SU-DHL-6 (cell line): ENCODE results near the gene AXL.
"Not testable (repeated sequence)": the region's sequence is repeated elsewhere in the genome, so short reads cannot be mapped to it uniquely, and the experiment has no call there.

ENCODE experiments used
- H2AFZ ChIP-seq: fragments of 200-600 bp; sonication (generic); 2 replicates; pipeline ENCODE4 v1.6.1; 2014; ENCODE audit warnings: low read depth, mild to moderate bottlenecking, moderate library complexity, mixed read lengths, antibody characterized with exemption, low read length; ENCODE audit not compliant: severe bottlenecking
- H3F3A ChIP-seq: fragments of 200-600 bp; shearing (Covaris generic); 2 replicates; pipeline ENCODE4 v1.6.0; 2016; ENCODE audit warnings: antibody characterized with exemption, mild to moderate bottlenecking; ENCODE audit not compliant: insufficient read depth
- H3K27ac ChIP-seq: fragments of 200-600 bp; sonication (generic); 2 replicates; pipeline ENCODE4 v1.5.1; 2016; ENCODE audit warnings: low read depth, mild to moderate bottlenecking, low read length, moderate library complexity, mixed read lengths
- H3K27me3 ChIP-seq: fragments of 200-600 bp; sonication (generic), shearing (Covaris generic); 2 replicates; pipeline ENCODE4 v1.6.0; 2014; ENCODE audit warnings: mild to moderate bottlenecking, low read length
- H3K36me3 ChIP-seq: fragments of 200-600 bp; sonication (generic); 2 replicates; pipeline ENCODE4 v1.6.1; 2014; ENCODE audit warnings: mild to moderate bottlenecking, low read length, mixed read lengths
- H3K4me2 ChIP-seq: fragments of 300-600, 200-600 bp; shearing (Covaris generic), sonication (generic); 2 replicates; pipeline ENCODE4 v1.6.0; 2014; ENCODE audit warnings: low read length, low read depth, mild to moderate bottlenecking; ENCODE audit not compliant: poor library complexity, severe bottlenecking
- H3K4me3 ChIP-seq: fragments of 200-600 bp; sonication (generic); 2 replicates; pipeline ENCODE4 v1.5.1; 2014; ENCODE audit warnings: antibody characterized with exemption, low read length, mild to moderate bottlenecking, mixed read lengths; ENCODE audit not compliant: insufficient read depth, poor library complexity, severe bottlenecking
- H3K79me2 ChIP-seq: fragments of 200-600 bp; sonication (generic); 2 replicates; pipeline ENCODE4 v1.6.1; 2014; ENCODE audit warnings: mild to moderate bottlenecking, low read length, moderate library complexity; ENCODE audit not compliant: insufficient read depth
- H3K9ac ChIP-seq: fragments of 200-600 bp; sonication (generic); 2 replicates; pipeline ENCODE4 v1.7.0; 2014; ENCODE audit warnings: mild to moderate bottlenecking, low read length
- H3K9me2 ChIP-seq: fragments of 200-600 bp; sonication (generic); replicated peaks from 2 replicates; pipeline ENCODE4 v1.6.1; 2014; ENCODE audit warnings: low read length; ENCODE audit not compliant: insufficient read depth
- H3K9me3 ChIP-seq: fragments of 200-600 bp; sonication (generic); 2 replicates; pipeline ENCODE4 v1.6.1; 2014; ENCODE audit warnings: low read length, mixed read lengths; ENCODE audit not compliant: insufficient read depth
- H4K20me1 ChIP-seq: fragments of 200-600 bp; sonication (generic); 2 replicates; pipeline ENCODE4 v1.6.1; 2014; ENCODE audit warnings: low read depth, mild to moderate bottlenecking, antibody characterized with exemption, low read length, moderate library complexity, mixed read lengths
- CTCF ChIP-seq: fragments of 200-600 bp; sonication (generic); IDR thresholded peaks from one replicate; pipeline ENCODE4 v1.5.1; 2017; ENCODE audit warnings: antibody characterized with exemption, mild to moderate bottlenecking, low read length, moderate library complexity; ENCODE audit not compliant: insufficient read depth, poor library complexity, severe bottlenecking
- EZH2phosphoT487 ChIP-seq: fragments of 200-600 bp; sonication (generic), shearing (Covaris generic); conservative IDR thresholded peaks from 2 replicates; pipeline ENCODE4 v1.6.1; 2018; ENCODE audit warnings: mild to moderate bottlenecking, antibody characterized with exemption, low read length, moderate library complexity, mixed read lengths

AXL gene

GRCh38 chr19:41175801-41176777, 42.9 kb upstream of the AXL start:
- no peaks in the 10 kb centered on the region for H3K36me3 ChIP-seq
- no peak overlapping the region for H2AFZ ChIP-seq
- no peaks in the 10 kb centered on the region for H3F3A ChIP-seq
- H3K27me3 ChIP-seq: no peaks in the 10 kb centered on the region
- H3K27ac ChIP-seq: no peak overlapping the region
- no peaks in the 10 kb centered on the region for H3K9me3 ChIP-seq
- H3K9ac ChIP-seq: no peak overlapping the region
- no peaks in the 10 kb centered on the region for H4K20me1 ChIP-seq
- no peaks in the 10 kb centered on the region for H3K79me2 ChIP-seq
- TF ChIP-seq CTCF (no peak), EZH2phosphoT487 (no peak)
- H3K4me2 ChIP-seq: no peak overlapping the region
- no peaks in the 10 kb centered on the region for H3K9me2 ChIP-seq
- H3K4me3 ChIP-seq: no peak overlapping the region

- H3K27ac ChIP-seq, H3K27me3 ChIP-seq: not testable (repeated sequence)
Measured at GRCh38 chr19:41180173-41180572, 38.9 kb upstream of the AXL start.

GRCh38 chr19:41186971-41187883, 31.8 kb upstream of the AXL start:
- Histone ChIP-seq H3K27ac (no peak overlapping the region), H3K4me3 (no peak overlapping the region), H3K27me3 (no peaks in the 10 kb centered on the region), H3K4me2 (no peak overlapping the region), H3K9me2 (no peaks in the 10 kb centered on the region), H3K36me3 (no peaks in the 10 kb centered on the region), H4K20me1 (no peaks in the 10 kb centered on the region), H2AFZ (no peak overlapping the region), H3K79me2 (no peaks in the 10 kb centered on the region), H3K9ac (no peak overlapping the region), H3K9me3 (no peaks in the 10 kb centered on the region), H3F3A (no peaks in the 10 kb centered on the region)
- TF ChIP-seq EZH2phosphoT487: no peak
- TF ChIP-seq CTCF: no peak

More at GRCh38 chr19:41180173-41180572, 38.9 kb upstream of the AXL start:
- H2AFZ ChIP-seq, H3K79me2 ChIP-seq, H3K9ac ChIP-seq, H4K20me1 ChIP-seq, H3K4me2 ChIP-seq, H3K4me3 ChIP-seq, H3K9me3 ChIP-seq, H3K9me2 ChIP-seq, H3F3A ChIP-seq, H3K36me3 ChIP-seq: not testable (repeated sequence)
